ENCODE results near the gene PCAT7. TPM values are rescaled to one million over a fixed set of nuclear protein-coding genes. Genes with fewer than 3 reads are reported as not detected.

The PCAT7 gene
- total and polyA plus RNA-seq, 10 of the 15 experiments (the other 5 are each of a cell fraction or from before 2014, with no cell fraction given), result 0.04 TPM; not detected in 9

GRCh38 chr9:94525396-94526035 is 29.4 kb upstream of the PCAT7 start (continued):
- TF ChIP-seq ZNF274 (IDR thresholded peaks at IDR 0.05; ENCODE audit: insufficient read depth, insufficient read length), result no peak
- no peak for TF ChIP-seq RB1 (IDR thresholded peaks at IDR 0.05; ENCODE audit: borderline replicate concordance)

- H3K79me2 ChIP-seq (ENCODE audit: control insufficient read depth, insufficient read depth, low read length), result no peaks in the 10 kb centered on the region
- no peak for ATAC-seq
- CTCF ChIA-PET, result no interaction called here
- no peaks in the 10 kb centered on the region for H3K4me1 ChIP-seq (ENCODE audit: control insufficient read depth, insufficient read depth, low read length)
- 94% methylated on average over 1 of the region's 1 CpG for WGBS (ENCODE audit: insufficient coverage, insufficient replicate concordance, low lambda C conversion rate, missing lambda C conversion rate)
- RAD21 ChIA-PET (ENCODE audit: unreplicated experiment), result no interaction called here
- DNase-seq (ENCODE audit: low read depth, low spot score), result no peak
- no peaks in the 10 kb centered on the region for H3K36me3 ChIP-seq (ENCODE audit: control insufficient read depth in 2 of 2, insufficient read depth in 2 of 2, low read length in 1 of 2)
- FAIRE-seq, result no peak
- H3K9ac ChIP-seq (ENCODE audit: control insufficient read depth, insufficient read depth, low read length), result no peak overlapping the region
- H2AFZ ChIP-seq (ENCODE audit: control insufficient read depth, low read depth, low read length), result no peak overlapping the region
- no TSS peak for BruUV-seq (replicated peaks)
- POLR2A ChIA-PET, result no interaction called here
- H3K27me3 ChIP-seq (replicated peaks in 1 of 2; ENCODE audit: control insufficient read depth in 2 of 2, insufficient read depth in 2 of 2, low read length in 1 of 2), result no peaks in the 10 kb centered on the region; a peak in 1 of 4 replicates
- intact Hi-C loops (cut with micrococcal nuclease; ENCODE audit: unreplicated experiment) (no loop called here), in situ Hi-C loops (cut with MboI) (no loop called here)
- H3K4me2 ChIP-seq (ENCODE audit: control insufficient read depth, insufficient read depth), result no peak overlapping the region
- H3K27ac ChIP-seq (ENCODE audit: control insufficient read depth, insufficient read depth), result no peak overlapping the region
- H3K4me3 ChIP-seq, result no peak overlapping the region
- no peaks in the 10 kb centered on the region for H4K20me1 ChIP-seq (ENCODE audit: control insufficient read depth, insufficient read depth)
- SMC1A ChIA-PET (ENCODE audit: uncharacterized antibody, unreplicated experiment), result no interaction called here
- TF ChIP-seq BCL3 (IDR thresholded peaks at IDR 0.05; ENCODE audit: borderline replicate concordance, insufficient read depth, low read depth, low read length, poor library complexity, severe bottlenecking) (no peak), NR2C1 (IDR thresholded peaks at IDR 0.05) (no peak), E2F4 (IDR thresholded peaks at IDR 0.05; ENCODE audit: low read depth, low read length) (no peak), ATF7 (IDR thresholded peaks at IDR 0.05; ENCODE audit: low read depth) (no peak), ZNF384 (IDR thresholded peaks at IDR 0.05; ENCODE audit: borderline replicate concordance, low read depth, low read length) (no peak), IKZF2 (IDR thresholded peaks at IDR 0.05) (no peak), EGR1 (IDR thresholded peaks at IDR 0.05; ENCODE audit: borderline replicate concordance in 1 of 2, low read depth in 2 of 2, low read length in 2 of 2) (no peak), IRF5 (IDR thresholded peaks at IDR 0.05; ENCODE audit: borderline replicate concordance) (no peak), SKIL (IDR thresholded peaks at IDR 0.05; ENCODE audit: low read depth, poor library complexity, severe bottlenecking) (no peak), MYB (IDR thresholded peaks at IDR 0.05; ENCODE audit: borderline replicate concordance, low read depth, low read length) (no peak), SREBF1 (IDR thresholded peaks at IDR 0.05; ENCODE audit: low read length) (no peak)
- no peaks in the 10 kb centered on the region for H3K9me3 ChIP-seq (replicated peaks; ENCODE audit: control insufficient read depth, insufficient read depth, low read length)
These were observed 28.6 kb upstream of the PCAT7 start for GRCh38 chr9:94526271-94526670.

Data from GM12878 (cell line).